Measurements from ENCODE around the gene IGSF6. TPM values are rescaled to one million over a fixed set of nuclear protein-coding genes. Genes with fewer than 3 reads are reported as not detected.

Gene IGSF6, protein sequence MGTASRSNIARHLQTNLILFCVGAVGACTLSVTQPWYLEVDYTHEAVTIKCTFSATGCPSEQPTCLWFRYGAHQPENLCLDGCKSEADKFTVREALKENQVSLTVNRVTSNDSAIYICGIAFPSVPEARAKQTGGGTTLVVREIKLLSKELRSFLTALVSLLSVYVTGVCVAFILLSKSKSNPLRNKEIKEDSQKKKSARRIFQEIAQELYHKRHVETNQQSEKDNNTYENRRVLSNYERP
- 1.6 TPM for total RNA-seq

DNA sequence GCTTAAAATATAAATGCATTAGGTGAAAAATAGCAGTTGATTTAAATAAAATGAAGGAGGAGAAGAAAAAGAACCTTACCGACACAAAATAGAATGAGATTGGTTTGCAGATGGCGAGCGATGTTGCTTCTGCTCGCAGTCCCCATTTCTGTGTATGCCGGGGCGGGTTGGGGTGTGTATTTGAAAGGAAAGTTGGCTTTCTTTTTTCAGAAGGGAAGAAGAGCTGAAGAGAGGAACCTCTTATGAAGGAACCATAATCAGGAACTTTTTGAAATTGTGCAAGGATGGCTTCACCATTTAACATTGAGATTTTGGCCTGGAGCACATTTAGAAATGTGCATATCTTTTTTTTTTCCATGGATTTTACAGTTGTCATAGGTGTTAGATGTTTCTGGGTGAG is at the start of gene IGSF6:
Gene IGSF6 (minus strand): TSS at position 156 of the 400 bp plus-strand sequence. CDS start 10 bp downstream, at position 146.

DNA sequence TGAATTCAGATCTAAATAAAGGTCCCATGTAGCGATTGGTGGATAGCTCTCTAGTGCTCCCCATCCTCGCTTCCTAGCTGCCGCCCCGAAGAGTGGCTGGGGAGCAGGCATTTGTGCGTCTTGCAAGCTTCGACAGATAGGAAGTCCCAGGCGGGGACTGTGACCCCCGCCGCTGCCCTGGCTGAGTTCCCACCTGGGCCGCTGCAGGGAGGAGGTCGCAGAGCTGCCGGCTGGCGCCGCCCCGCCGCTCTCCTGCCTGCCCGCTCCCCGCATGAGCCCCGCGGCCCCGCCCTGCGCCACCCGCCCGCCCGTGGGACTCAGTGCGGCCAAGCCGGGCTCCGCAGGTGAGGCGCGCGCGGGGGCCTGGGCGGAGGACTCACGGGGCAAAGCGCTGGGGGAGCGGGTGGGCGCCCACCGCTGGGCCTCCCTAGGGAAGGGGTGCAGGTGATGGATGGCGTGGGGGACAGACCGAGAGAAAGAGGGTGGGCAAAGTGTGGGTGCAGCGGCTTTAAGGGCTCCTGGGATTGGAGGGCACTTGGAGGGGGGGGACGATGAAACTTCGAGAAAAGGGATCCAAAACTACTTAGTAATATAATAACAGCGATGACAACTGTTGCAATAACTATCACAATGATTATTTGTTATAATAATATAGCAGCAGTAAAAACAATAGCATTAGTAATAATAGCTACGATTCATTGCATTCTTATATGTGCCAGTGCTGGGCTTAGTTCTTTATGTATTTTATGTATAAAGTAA is 11.7 kb upstream of the IGSF6 start, which contains the start of gene OTOA:
Gene OTOA (plus strand): TSS at position 80 of the 759 bp plus-strand sequence. CDS start 14,547 bp downstream, outside the sequence.

DNA sequence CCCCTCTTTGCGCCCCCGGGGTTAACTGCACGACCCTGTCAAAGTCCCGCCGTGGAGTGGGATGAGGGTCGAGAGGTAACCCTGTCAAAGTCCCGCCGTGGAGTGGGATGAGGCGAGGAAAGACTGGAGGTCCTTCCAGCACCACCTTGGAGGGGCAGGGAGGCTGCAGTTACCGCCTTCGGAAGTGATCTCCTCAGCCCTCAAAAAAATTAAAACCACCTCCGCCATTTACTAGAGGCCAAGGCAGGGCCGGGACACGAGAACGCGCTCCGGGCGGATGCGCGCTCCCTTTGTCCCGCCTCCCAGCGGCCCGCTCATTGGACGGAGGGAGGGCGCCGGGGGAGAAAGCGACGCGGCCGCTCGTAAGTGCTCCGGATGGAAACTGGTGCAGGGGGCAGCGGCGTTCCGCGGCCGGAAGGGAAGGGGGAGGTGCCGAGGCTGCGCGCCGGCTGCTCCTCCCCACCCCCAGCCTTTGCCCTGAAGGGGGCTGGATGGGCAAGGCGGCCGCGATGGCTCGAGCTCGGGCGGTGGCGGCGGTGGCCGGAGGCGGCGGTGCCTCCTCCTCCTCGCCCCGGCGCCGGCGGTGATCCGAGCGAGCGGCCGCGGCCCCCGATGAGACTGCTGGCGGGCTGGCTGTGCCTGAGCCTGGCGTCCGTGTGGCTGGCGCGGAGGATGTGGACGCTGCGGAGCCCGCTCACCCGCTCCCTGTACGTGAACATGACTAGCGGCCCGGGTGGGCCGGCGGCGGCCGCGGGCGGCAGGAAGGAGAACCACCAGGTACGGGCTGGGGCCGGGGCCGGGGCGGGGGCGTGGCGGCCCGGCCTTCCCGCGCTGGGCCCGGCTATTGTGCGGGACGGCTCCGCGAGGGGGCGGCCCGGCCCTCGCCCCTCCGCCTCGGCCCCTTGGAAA is 53.0 kb downstream of the IGSF6 start, which contains the start of gene METTL9:
Gene METTL9 (plus strand): TSS at position 456 of the 909 bp plus-strand sequence. CDS start 157 bp downstream, at position 613.

Small RNAs within 50 kb of the gene (small RNA-seq; reads per million reads assigned to genes)
- gene RNU6-1005P (ENCODE audit: low replicate concordance), result not detected
- gene RNU6-196P (ENCODE audit: low replicate concordance), result not detected

Other genes with a start within 250 kb of the IGSF6 start
- 216 TPM for gene METTL9, start 53.0 kb downstream of the IGSF6 start, total RNA-seq
- 1.9 TPM for gene OTOA, start 11.4 kb upstream of the IGSF6 start, total RNA-seq
- 207 TPM for gene NPIPB4, start 205.1 kb upstream of the IGSF6 start, total RNA-seq